ENCODE data around the gene NID1.
"Not testable (repeated sequence)": the region's sequence is repeated elsewhere in the genome, so short reads cannot be mapped to it uniquely, and the experiment has no call there.

NID1 gene

DNA sequence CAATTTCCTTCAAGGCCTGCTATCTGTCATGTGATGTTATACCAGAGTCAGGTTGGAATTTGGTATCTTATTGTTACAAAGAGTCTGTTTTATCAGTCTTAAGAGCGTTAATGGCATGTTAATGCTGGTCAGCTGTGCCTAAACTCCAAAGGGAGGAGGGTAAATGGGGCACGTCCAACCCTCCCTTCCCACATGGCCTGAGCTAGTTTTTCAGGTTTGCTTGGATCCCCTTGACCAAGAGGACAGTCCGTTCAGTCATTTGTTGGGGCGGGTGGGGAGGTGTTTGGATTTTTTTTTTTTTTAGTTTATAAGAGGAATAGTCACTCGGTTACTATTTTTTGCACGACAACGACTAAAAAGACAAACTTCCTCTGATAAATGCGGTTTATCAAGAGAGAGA, 134.3 kb downstream of the NID1 start:
- no peak for DNase-seq

DNA sequence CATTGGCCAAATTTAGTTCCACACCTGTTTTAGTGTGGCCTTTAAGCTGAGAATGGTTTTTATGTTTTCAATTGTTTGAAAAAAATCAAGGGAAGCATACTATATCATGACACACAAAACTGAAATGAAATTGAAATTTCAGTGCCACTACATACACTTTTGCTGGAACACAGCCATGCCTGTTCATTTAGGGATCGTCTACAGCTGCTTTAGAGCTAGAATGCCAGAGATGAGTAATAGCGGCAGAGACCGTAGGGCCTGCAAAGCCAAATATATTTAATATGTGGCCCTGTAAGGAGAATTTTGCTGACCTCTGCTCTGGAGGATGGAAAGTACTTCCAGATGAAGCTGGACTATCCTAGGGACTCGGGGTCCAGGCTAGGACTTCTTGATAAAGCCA, 135.7 kb downstream of the NID1 start:
- no peak for DNase-seq

DNA sequence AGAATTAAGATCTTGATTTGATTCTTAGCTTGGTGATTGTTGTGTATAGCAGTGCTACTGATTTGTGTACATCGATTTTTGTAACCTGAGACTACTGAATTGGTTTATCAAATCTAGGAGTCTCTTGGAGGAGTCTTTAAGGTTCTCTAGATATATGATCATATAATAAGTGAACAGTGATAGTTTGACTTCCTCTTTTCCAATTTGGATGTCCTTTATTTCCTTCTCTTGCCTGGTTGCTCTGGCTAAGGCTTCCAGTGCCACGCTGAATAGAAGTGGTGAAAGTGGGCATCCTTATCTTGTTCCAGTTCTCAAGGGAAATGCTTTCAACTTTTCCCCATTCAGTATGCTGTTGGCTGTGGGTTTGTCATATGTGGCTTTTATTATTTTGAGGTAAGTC, 136.7 kb downstream of the NID1 start:
- DNase-seq: no peak

DNA sequence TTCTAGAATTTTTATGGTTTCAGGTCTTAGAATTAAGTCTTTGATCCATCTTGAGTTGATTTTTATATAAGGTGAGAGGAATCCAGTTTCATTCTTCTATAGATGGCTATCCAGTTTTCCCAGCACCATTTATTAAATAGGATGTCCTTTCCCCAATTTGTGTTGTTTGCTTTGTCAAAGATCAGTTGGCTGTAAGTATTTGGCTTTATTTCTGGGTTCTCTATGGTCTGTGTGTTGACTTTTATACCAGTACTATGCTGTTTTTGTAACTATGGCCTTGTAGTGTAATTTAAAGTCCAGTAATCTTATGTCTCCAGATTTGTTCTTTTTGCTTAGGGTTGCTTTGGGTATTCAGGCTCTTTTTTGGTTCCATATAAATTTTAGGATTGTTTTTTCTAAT, 137.3 kb downstream of the NID1 start:
- not testable (repeated sequence) for DNase-seq

Data from SHP77 treated with DMSO at 0.1 percent for 48 hours (cell line).